Astrocyte (in vitro differentiated cells and primary cell): ENCODE results near the gene SPPL3.

ENCODE experiments used
- EZH2 ChIP-seq: IDR thresholded peaks from 2 replicates; pipeline ENCODE4 v1.6.1; 2012; ENCODE audit warnings: mild to moderate bottlenecking, low read length, inconsistent platforms; ENCODE audit not compliant: insufficient read depth
- TF ChIP-seq, protein P1 (sequence below): IDR thresholded peaks from 2 replicates; pipeline ENCODE4 v1.5.1; 2011; ENCODE audit warnings: low read depth, mild to moderate bottlenecking, inconsistent platforms, low read length, moderate library complexity; ENCODE audit not compliant: insufficient read depth

GRCh38 chr12:120722784-120723183 is 181.4 kb downstream of the SPPL3 start:
- TF ChIP-seq, protein P1, sequence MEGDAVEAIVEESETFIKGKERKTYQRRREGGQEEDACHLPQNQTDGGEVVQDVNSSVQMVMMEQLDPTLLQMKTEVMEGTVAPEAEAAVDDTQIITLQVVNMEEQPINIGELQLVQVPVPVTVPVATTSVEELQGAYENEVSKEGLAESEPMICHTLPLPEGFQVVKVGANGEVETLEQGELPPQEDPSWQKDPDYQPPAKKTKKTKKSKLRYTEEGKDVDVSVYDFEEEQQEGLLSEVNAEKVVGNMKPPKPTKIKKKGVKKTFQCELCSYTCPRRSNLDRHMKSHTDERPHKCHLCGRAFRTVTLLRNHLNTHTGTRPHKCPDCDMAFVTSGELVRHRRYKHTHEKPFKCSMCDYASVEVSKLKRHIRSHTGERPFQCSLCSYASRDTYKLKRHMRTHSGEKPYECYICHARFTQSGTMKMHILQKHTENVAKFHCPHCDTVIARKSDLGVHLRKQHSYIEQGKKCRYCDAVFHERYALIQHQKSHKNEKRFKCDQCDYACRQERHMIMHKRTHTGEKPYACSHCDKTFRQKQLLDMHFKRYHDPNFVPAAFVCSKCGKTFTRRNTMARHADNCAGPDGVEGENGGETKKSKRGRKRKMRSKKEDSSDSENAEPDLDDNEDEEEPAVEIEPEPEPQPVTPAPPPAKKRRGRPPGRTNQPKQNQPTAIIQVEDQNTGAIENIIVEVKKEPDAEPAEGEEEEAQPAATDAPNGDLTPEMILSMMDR: no peak
- TF ChIP-seq EZH2: no peak
